Astrocyte of the spinal cord (primary cell): ENCODE data around the gene SFXN5.

Experiments used
- DNase-seq: peaks from one replicate; pipeline ENCODE4 v3.0.0; 2011; ENCODE audit warnings: low read depth, low spot score
- H3K4me3 ChIP-seq: 2 replicates; pipeline ENCODE4 v1.5.1; 2011; ENCODE audit warnings: low read depth, mild to moderate bottlenecking, low read length, moderate library complexity
- in situ Hi-C: cut with HindIII; loops from 2 replicates; pipeline ENCODE4 v1.10.0; 2017; ENCODE audit warnings: low sequenced_read_pairs
- TF ChIP-seq, protein P1 (sequence below): IDR thresholded peaks from 2 replicates; pipeline ENCODE4 v1.5.1; 2012; ENCODE audit warnings: low read depth, mild to moderate bottlenecking, low read length, inconsistent platforms

Gene SFXN5

DNA sequence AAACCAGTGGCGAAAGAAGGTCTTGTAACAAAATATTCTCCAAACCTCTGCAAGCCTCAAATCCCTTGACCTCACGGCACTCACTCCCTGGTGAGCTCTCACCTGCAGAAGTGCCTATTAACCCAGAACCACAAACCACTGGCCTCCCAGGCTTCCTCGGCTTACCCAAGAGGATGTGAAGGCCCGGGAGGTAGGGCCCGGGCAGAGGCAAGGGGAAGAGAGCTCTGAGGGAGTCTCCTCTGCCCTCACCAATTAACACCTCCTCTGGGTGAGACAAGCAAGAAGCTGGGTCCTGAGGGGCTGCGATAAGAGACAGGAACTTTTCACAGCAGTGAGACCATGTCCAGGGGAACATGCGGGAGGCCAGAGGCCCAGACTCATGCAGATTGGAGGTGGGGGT, 100.5 kb downstream of the SFXN5 start:
- H3K4me3 ChIP-seq, result no peak overlapping the region
- in situ Hi-C loops, result no loop called here
- no peak for DNase-seq
- TF ChIP-seq, protein P1, sequence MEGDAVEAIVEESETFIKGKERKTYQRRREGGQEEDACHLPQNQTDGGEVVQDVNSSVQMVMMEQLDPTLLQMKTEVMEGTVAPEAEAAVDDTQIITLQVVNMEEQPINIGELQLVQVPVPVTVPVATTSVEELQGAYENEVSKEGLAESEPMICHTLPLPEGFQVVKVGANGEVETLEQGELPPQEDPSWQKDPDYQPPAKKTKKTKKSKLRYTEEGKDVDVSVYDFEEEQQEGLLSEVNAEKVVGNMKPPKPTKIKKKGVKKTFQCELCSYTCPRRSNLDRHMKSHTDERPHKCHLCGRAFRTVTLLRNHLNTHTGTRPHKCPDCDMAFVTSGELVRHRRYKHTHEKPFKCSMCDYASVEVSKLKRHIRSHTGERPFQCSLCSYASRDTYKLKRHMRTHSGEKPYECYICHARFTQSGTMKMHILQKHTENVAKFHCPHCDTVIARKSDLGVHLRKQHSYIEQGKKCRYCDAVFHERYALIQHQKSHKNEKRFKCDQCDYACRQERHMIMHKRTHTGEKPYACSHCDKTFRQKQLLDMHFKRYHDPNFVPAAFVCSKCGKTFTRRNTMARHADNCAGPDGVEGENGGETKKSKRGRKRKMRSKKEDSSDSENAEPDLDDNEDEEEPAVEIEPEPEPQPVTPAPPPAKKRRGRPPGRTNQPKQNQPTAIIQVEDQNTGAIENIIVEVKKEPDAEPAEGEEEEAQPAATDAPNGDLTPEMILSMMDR, result no peak

DNA sequence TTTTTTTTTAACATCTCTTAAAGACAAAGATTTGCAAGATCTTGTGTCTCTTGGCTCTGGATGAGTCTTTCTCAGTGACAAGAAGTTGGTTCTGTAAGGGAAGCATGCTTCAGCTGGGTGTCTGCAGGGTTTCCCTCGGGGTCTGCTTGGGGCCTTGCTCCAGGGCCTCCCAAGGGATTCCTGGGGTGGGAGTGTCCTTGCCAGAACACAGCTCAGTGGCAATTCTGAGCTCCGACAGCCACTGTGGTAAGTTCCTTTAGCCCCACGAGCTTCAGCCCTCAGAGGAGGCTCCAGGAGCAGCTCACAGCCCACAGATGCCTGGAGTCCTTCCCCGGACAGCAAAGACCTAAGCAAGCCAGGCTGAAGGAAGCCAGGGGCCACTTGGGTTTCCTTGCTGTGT, 101.8 kb downstream of the SFXN5 start:
- TF ChIP-seq, protein P1, result no peak
- DNase-seq, result no peak
- in situ Hi-C loops, result no loop called here
- no peak overlapping the region for H3K4me3 ChIP-seq

DNA sequence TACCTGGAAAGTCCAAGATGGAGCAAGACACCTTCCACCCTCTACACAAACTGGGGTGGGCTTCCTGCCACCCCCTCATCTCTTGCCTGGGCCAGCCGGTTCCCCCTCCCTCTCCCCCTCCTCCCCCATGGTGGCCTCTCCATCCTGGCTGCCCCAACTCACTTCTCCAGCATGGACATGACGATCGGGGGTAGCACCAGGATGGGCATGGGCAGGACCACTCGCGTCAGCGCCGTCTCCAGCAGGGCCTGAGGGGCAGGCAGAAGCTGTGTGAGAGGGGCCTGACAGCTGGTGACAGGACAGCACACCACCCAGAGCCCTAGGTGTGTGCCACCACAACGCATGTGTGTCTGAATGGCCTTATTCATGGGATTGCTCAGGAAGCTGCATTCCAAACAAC, 103.2 kb downstream of the SFXN5 start:
- TF ChIP-seq, protein P1, result no peak
- DNase-seq, result no peak
- in situ Hi-C loops, result no loop called here
- H3K4me3 ChIP-seq, result no peak overlapping the region

DNA sequence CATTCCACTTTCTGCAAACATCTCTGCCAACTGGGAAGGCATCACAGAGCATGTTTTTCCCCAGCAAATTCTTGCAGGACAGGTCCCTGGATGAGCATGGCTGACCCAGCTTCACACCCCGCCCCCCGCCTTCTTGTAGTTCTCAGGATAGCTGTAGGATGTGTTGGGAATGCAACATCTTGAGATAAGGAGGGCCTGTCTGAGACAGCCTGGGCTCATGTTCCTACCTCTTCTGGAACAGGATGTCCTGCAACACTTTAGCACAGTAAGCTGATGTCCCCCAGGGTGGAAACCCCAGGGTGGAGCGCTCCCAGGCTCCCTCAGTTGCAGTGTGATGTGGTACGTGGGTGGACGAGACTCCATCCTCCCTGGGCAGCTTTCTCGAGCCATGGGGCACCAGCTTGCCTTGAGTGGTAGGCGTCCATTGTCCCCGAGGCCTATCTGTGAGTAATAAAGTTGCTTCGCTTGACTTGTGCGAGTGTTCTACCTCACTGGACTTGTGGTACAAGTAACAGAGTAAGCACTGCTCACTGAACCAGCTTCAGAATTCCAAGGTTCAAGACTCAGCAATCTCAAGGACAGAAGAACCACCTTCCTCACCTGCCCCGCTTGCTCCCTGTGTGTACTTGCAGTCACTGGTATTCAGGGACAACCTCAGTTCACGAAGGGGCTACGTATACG, 105.6 kb downstream of the SFXN5 start:
- no peak overlapping the region for H3K4me3 ChIP-seq
- no peak for DNase-seq
- TF ChIP-seq, protein P1, result no peak
- in situ Hi-C loops, result no loop called here

DNA sequence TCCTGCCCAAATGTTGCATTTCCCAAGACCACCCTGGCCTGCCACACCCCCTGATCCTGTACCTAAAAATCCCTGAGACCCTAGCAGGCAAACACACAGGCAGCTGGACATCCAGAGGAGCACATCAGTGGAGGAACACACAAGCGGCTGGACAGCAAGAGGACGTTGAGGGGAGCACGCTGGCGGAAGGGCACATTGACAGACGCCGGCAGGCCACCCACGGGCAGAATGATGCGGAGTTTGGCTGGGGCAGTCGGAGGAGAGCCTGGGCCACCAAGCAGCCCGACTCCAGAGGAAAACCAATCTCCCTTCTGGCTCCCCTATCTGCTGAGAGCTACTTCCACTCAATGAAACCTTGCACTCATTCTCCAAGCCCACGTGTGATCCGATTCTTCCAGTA, 106.5 kb downstream of the SFXN5 start:
- no peak for DNase-seq
- in situ Hi-C loops, result no loop called here
- H3K4me3 ChIP-seq, result no peak overlapping the region
- TF ChIP-seq, protein P1, result no peak

DNA sequence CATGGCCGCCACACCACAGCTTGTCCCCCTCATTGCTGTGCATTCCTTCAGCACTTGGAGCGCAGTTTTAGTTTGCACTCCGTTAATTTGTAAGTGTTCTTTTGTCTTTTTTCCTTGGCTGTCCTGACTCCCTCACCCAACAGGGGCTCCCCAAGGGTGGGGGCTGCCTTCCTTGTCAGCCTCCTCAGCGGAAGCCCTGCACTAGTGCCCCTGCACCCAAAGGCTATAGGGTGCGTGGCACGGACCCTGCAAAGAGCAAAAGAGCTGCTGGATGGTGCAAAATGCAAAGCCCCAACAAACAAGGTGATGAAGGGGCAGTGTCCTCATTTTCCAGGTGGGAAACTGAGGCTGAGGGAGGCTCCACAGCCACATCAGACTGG, 107.4 kb downstream of the SFXN5 start:
- in situ Hi-C loops, result no loop called here
- no peak overlapping the region for H3K4me3 ChIP-seq
- TF ChIP-seq, protein P1, result no peak
- no peak for DNase-seq
